Measurements from ENCODE around the gene CEP57. TPM values are rescaled to one million over a fixed set of nuclear protein-coding genes. Genes with fewer than 3 reads are reported as not detected.
A peak's percentile ranks its signal among the peaks of the same experiment; 100 is the strongest.

Gene CEP57
- total RNA-seq, 2 donors from 2014 or later: 40.6 to 46.7 TPM

- intact Hi-C loops (cut with DNase I): loop anchor here (2.0 to 10.0 kb wide), 4 partner anchors 530 to 790 kb away; partner anchors contain the start of genes CWC15, KDM4D and SESN3
Observed at GRCh38 chr11:95764267-95764898, 25.9 kb upstream of the CEP57 start.

GRCh38 chr11:95766701-95767100, 23.6 kb upstream of the CEP57 start:
- intact Hi-C loops (cut with DNase I): loop anchor here (10.0 kb wide), 3 partner anchors 532 to 792 kb away; partner anchors contain the start of genes CWC15, KDM4D and SESN3
- no peak overlapping the region for H3K4me3 ChIP-seq
- H3K27me3 ChIP-seq (replicated peaks; ENCODE audit: insufficient read depth): no peaks in the 10 kb centered on the region
- no peak overlapping the region for H3K27ac ChIP-seq
- no peak for DNase-seq (ENCODE audit: low spot score)
- H3K36me3 ChIP-seq: no peaks in the 10 kb centered on the region
- H3K4me1 ChIP-seq (replicated peaks): no peaks in the 10 kb centered on the region
- 78% methylated on average over 3 of the region's 3 CpGs for WGBS
- no peaks in the 10 kb centered on the region for H3K9me3 ChIP-seq
- TF ChIP-seq POLR2AphosphoS5 (IDR thresholded peaks at IDR 0.05) (no peak), CTCF (IDR thresholded peaks at IDR 0.05) (no peak), POLR2A (IDR thresholded peaks at IDR 0.05) (no peak)

More at GRCh38 chr11:95764267-95764898, 25.9 kb upstream of the CEP57 start:
- DNase-seq (ENCODE audit: low spot score): no peak
- Histone ChIP-seq H3K36me3 (no peaks in the 10 kb centered on the region), H3K4me3 (no peak overlapping the region), H3K27me3 (replicated peaks; ENCODE audit: insufficient read depth) (no peaks in the 10 kb centered on the region), H3K9me3 (no peaks in the 10 kb centered on the region), H3K4me1 (replicated peaks) (no peaks in the 10 kb centered on the region), H3K27ac (no peak overlapping the region)
- 8% methylated on average over 4 of the region's 4 CpGs for WGBS
- no peak for TF ChIP-seq POLR2A (IDR thresholded peaks at IDR 0.05)
- TF ChIP-seq CTCF (IDR thresholded peaks at IDR 0.05): peak; percentile 32 to 88 (median 82)
- peak; percentile 24 for TF ChIP-seq POLR2AphosphoS5 (IDR thresholded peaks at IDR 0.05)

GRCh38 chr11:95767498-95767897, 22.8 kb upstream of the CEP57 start:
- Histone ChIP-seq H3K4me1 (replicated peaks) (no peaks in the 10 kb centered on the region), H3K27ac (no peak overlapping the region), H3K36me3 (no peaks in the 10 kb centered on the region), H3K27me3 (replicated peaks; ENCODE audit: insufficient read depth) (no peaks in the 10 kb centered on the region), H3K9me3 (no peaks in the 10 kb centered on the region), H3K4me3 (no peak overlapping the region)
- DNase-seq (ENCODE audit: low spot score): no peak
- TF ChIP-seq CTCF (IDR thresholded peaks at IDR 0.05) (no peak), POLR2AphosphoS5 (IDR thresholded peaks at IDR 0.05) (no peak), POLR2A (IDR thresholded peaks at IDR 0.05) (no peak)
- intact Hi-C loops (cut with DNase I): loop anchor here (10.0 kb wide), 3 partner anchors 533 to 793 kb away; partner anchors contain the start of genes CWC15, KDM4D and SESN3
- 75% methylated on average over 1 of the region's 1 CpG for WGBS

- Histone ChIP-seq H3K27me3 (replicated peaks; ENCODE audit: insufficient read depth) (no peaks in the 10 kb centered on the region), H3K9me3 (no peaks in the 10 kb centered on the region), H3K4me1 (replicated peaks) (no peaks in the 10 kb centered on the region), H3K4me3 (no peak overlapping the region), H3K27ac (no peak overlapping the region), H3K36me3 (no peaks in the 10 kb centered on the region)
- intact Hi-C loops (cut with DNase I): loop anchor here (10.0 kb wide), 3 partner anchors 534 to 794 kb away; partner anchors contain the start of genes CWC15, KDM4D and SESN3
- 69% methylated on average over 2 of the region's 2 CpGs for WGBS
- DNase-seq (ENCODE audit: low spot score): no peak
- TF ChIP-seq POLR2AphosphoS5 (IDR thresholded peaks at IDR 0.05) (no peak), CTCF (IDR thresholded peaks at IDR 0.05) (no peak), POLR2A (IDR thresholded peaks at IDR 0.05) (no peak)
Observed at GRCh38 chr11:95768521-95768920, 21.8 kb upstream of the CEP57 start.

- no peak overlapping the region for H3K4me3 ChIP-seq
- no peaks in the 10 kb centered on the region for H3K4me1 ChIP-seq (replicated peaks)
- H3K27me3 ChIP-seq (replicated peaks; ENCODE audit: insufficient read depth): no peaks in the 10 kb centered on the region
- DNase-seq (ENCODE audit: low spot score): no peak
- intact Hi-C loops (cut with DNase I): no loop called here
- no peaks in the 10 kb centered on the region for H3K9me3 ChIP-seq
- H3K36me3 ChIP-seq: peaks cover 3 to 7% of the 10 kb centered on the region in 2 donors
- H3K27ac ChIP-seq: no peak overlapping the region
- no peak for TF ChIP-seq POLR2AphosphoS5 (IDR thresholded peaks at IDR 0.05)
- TF ChIP-seq POLR2A (IDR thresholded peaks at IDR 0.05): no peak
- no peak for TF ChIP-seq CTCF (IDR thresholded peaks at IDR 0.05)
Observed at GRCh38 chr11:95776859-95777258, 13.4 kb upstream of the CEP57 start.
